Measurements from ENCODE around the gene EIF4EBP3.

The EIF4EBP3 gene

DNA sequence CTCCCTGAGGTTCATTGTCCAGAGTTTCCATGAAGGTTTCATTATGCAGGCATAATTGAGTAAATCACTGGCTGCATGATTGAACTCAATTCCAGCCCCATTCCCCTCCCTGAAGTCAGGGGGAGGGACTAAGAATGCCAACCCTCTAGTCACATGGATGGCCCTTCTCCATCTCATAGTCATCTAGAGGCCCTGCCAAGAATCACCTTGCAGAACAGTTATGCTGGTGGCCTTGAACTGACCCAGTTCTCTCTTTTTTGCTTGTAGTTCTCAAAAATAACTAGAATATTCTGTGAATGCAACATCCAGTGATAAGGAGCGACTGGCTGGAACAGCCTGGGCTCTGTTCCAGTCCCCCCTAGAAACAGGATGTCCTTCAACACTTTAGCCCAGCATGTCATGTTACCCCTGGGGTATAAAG lies 48.9 kb downstream of the EIF4EBP3 start:
- no peak for DNase-seq (ENCODE audit: low spot score)
- TF ChIP-seq, protein P1, sequence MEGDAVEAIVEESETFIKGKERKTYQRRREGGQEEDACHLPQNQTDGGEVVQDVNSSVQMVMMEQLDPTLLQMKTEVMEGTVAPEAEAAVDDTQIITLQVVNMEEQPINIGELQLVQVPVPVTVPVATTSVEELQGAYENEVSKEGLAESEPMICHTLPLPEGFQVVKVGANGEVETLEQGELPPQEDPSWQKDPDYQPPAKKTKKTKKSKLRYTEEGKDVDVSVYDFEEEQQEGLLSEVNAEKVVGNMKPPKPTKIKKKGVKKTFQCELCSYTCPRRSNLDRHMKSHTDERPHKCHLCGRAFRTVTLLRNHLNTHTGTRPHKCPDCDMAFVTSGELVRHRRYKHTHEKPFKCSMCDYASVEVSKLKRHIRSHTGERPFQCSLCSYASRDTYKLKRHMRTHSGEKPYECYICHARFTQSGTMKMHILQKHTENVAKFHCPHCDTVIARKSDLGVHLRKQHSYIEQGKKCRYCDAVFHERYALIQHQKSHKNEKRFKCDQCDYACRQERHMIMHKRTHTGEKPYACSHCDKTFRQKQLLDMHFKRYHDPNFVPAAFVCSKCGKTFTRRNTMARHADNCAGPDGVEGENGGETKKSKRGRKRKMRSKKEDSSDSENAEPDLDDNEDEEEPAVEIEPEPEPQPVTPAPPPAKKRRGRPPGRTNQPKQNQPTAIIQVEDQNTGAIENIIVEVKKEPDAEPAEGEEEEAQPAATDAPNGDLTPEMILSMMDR (IDR thresholded peaks at IDR 0.05; ENCODE audit: extremely low read depth, insufficient read depth, missing control alignments): no peak
- in situ Hi-C loops (cut with MboI; ENCODE audit: low pct_unique_long_range_greater_than_20kb, low sequenced_read_pairs, unreplicated experiment): no loop called here

DNA sequence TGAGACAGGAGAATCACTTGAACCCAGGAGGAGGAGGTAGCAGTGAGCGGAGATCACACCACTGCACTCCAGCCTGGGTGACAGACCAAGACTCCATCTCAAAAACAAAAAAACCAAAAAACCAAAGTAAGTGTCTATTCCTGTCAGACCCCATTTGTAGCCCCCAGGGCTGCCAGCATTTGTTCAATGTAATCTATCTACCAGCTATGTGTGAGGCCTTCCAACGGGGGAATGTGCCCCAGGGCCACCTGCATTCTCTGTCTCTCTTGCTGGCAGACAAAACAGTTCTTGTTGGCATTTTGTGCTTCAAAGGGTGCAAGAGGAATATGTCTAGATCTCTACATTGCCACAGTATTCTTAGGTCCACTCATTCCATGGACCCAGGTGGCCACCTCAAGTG lies 51.4 kb downstream of the EIF4EBP3 start:
- TF ChIP-seq, protein P1 (IDR thresholded peaks at IDR 0.05; ENCODE audit: extremely low read depth, insufficient read depth, missing control alignments): no peak
- in situ Hi-C loops (cut with MboI; ENCODE audit: low pct_unique_long_range_greater_than_20kb, low sequenced_read_pairs, unreplicated experiment): no loop called here
- DNase-seq (ENCODE audit: low spot score): no peak
